GM12878 (cell line): ENCODE data around the gene ABCB8. TPM values are rescaled to one million over a fixed set of nuclear protein-coding genes. Genes with fewer than 3 reads are reported as not detected.

Experiments
- ATAC-seq: fragments of 200-7000 bp; cut with Tn5 transposase; 3 replicates; pipeline ENCODE4 v1.9.1; 2020; ENCODE audit warnings: mild to moderate bottlenecking, moderate library complexity
- BruUV-seq: library from RNA; stranded (reverse); fragments of 400-500 nt; replicated peaks from 2 replicates; lab custom pipeline; 2021; lab: Mats Ljungman, UMichigan
- CTCF ChIA-PET: fragments of 300-600 bp; sonication (Branson Sonifier 250); formaldehyde crosslinking; extraction: SDS; loops from one replicate; lab custom pipeline; 2021; ENCODE audit warnings: inconsistent platforms; lab: Yijun Ruan, JAX
- POLR2A ChIA-PET: fragments of 350-600 bp; formaldehyde crosslinking; extraction: SDS; loops from one replicate; lab custom pipeline; 2021; ENCODE audit warnings: inconsistent platforms; lab: Charles Lee
- RAD21 ChIA-PET: fragments of 300-600 bp; sonication (Branson Sonifier 250); formaldehyde crosslinking; loops from one replicate; lab custom pipeline; 2023; ENCODE audit warnings: antibody characterized with exemption; ENCODE audit not compliant: unreplicated experiment; lab: Charles Lee
- SMC1A ChIA-PET: fragments of 300-600 bp; sonication (Branson Sonifier 250); formaldehyde crosslinking; loops from one replicate; lab custom pipeline; 2023; ENCODE audit not compliant: unreplicated experiment, uncharacterized antibody; lab: Charles Lee
- DNase-seq: peaks from one replicate; pipeline ENCODE4 v3.0.0-alpha.2; 2011; ENCODE audit warnings: low read depth, low spot score
- FAIRE-seq: peaks from 3 replicates; lab custom pipeline; 2011; peaks lifted over from hg19 to GRCh38; lab: Jason Lieb, UNC
- H2AFZ ChIP-seq: 2 replicates; pipeline ENCODE4 v1.6.0; 2011; ENCODE audit warnings: low read depth, low read length, control low read depth; ENCODE audit not compliant: control insufficient read depth
- H3K27ac ChIP-seq: 2 replicates; pipeline ENCODE4 v1.5.1; 2011; ENCODE audit warnings: control low read depth; ENCODE audit not compliant: control insufficient read depth, insufficient read depth
- H3K27me3 ChIP-seq, 2 experiments: replicated peaks in 1 of 2; 2 replicates each; pipeline versions ENCODE4 v1.6.0 to v1.6.1; 2011; ENCODE audit warnings: low read length in 1 of 2; ENCODE audit not compliant: control insufficient read depth in 2 of 2, insufficient read depth in 2 of 2
- H3K36me3 ChIP-seq, 2 experiments: 2 replicates each; pipeline ENCODE4 v1.5.1; 2011; ENCODE audit warnings: low read length in 1 of 2; ENCODE audit not compliant: control insufficient read depth in 2 of 2, insufficient read depth in 2 of 2
- H3K4me1 ChIP-seq: 2 replicates; pipeline ENCODE4 v1.6.1; 2011; ENCODE audit warnings: mild to moderate bottlenecking, low read length, moderate library complexity, mixed read lengths; ENCODE audit not compliant: control insufficient read depth, insufficient read depth
- H3K4me2 ChIP-seq: 2 replicates; pipeline ENCODE4 v1.6.0; 2011; ENCODE audit warnings: control low read depth; ENCODE audit not compliant: control insufficient read depth, insufficient read depth
- H3K4me3 ChIP-seq: fragments of 200-600 bp; sonication (generic); 2 replicates; pipeline ENCODE4 v1.5.1; 2016
- H3K79me2 ChIP-seq: 2 replicates; pipeline ENCODE4 v1.6.0; 2011; ENCODE audit warnings: low read length; ENCODE audit not compliant: control insufficient read depth, insufficient read depth
- H3K9ac ChIP-seq: 2 replicates; pipeline ENCODE4 v1.8.0; 2011; ENCODE audit warnings: low read length, control low read depth, mixed read lengths; ENCODE audit not compliant: control insufficient read depth, insufficient read depth
- H3K9me3 ChIP-seq: replicated peaks from 3 replicates; pipeline ENCODE4 v1.5.1; 2011; ENCODE audit warnings: mild to moderate bottlenecking, low read length; ENCODE audit not compliant: control insufficient read depth, insufficient read depth
- H4K20me1 ChIP-seq: 2 replicates; pipeline ENCODE4 v1.6.0; 2011; ENCODE audit not compliant: control insufficient read depth, insufficient read depth
- BACH1 ChIP-seq: fragments of 450-650 bp; IDR thresholded peaks from 2 replicates; pipeline ENCODE4 v1.6.1; 2017; ENCODE audit warnings: mild to moderate bottlenecking, borderline replicate concordance
- BCLAF1 ChIP-seq: fragments of 450-650 bp; IDR thresholded peaks from 2 replicates; pipeline ENCODE4 v1.6.1; 2017; ENCODE audit warnings: antibody characterized with exemption, mild to moderate bottlenecking, moderate library complexity
- FOS ChIP-seq: IDR thresholded peaks from 3 replicates; pipeline ENCODE4 v1.6.1; 2011; ENCODE audit warnings: borderline replicate concordance; ENCODE audit not compliant: insufficient read length; ENCODE audit errors: extremely low read depth
- RBBP5 ChIP-seq: fragments of 200-600 bp; sonication (generic); conservative IDR thresholded peaks from 2 replicates; pipeline ENCODE4 v1.6.1; 2016
- RELB ChIP-seq: fragments of 450-650 bp; IDR thresholded peaks from 2 replicates; pipeline ENCODE4 v1.6.1; 2017; ENCODE audit warnings: low read depth, mild to moderate bottlenecking, moderate library complexity
- USF1 ChIP-seq: IDR thresholded peaks from 2 replicates; pipeline ENCODE4 v1.6.1; 2011; ENCODE audit warnings: borderline replicate concordance, low read depth, mild to moderate bottlenecking, moderate library complexity, mixed read lengths, low read length; ENCODE audit not compliant: insufficient read depth; ENCODE audit errors: extremely low read length
- WGBS: methylation state at CpG from one replicate; pipeline ENCODE4 v1.1.6; 2016; ENCODE audit warnings: low lambda C conversion rate; ENCODE audit not compliant: insufficient replicate concordance, insufficient coverage; ENCODE audit errors: missing lambda C conversion rate; 5-methylcytosine and 5-hydroxymethylcytosine counted together
- in situ Hi-C: fragments of 300-500 bp; cut with MboI; formaldehyde crosslinking; loops from 9 replicates; pipeline ENCODE4 v1.14.3; 2018; ENCODE audit warnings: mixed read lengths
- intact Hi-C: fragments of 100-400 bp; cut with micrococcal nuclease; formaldehyde crosslinking; loops from one replicate; pipeline ENCODE4 v1.14.2; 2022; ENCODE audit not compliant: unreplicated experiment
- polyA plus RNA-seq, 11 experiments: library from polyadenylated mRNA; depleted of rRNA in 4 of 11; unstranded in 6 of 11; stranded (reverse) in 5 of 11; fragments of >200 nt; fragmentation: Nextera tagmentation in 4 of 11; fragmentation: Illumina TruSeq in 1 of 11; extraction: Ambion mirVana in 4 of 11; extraction: Trizol in 1 of 11; gene quantifications; 1 replicate in 1 of 11; 2 replicates in 10 of 11; pipeline versions ENCODE4 v1.2.1 to v1.2.3, GENCODE V29; 2011 to 2016; ENCODE audit warnings: inconsistent platforms in 2 of 11, missing spikeins in 2 of 11, low read depth in 1 of 11
- total RNA-seq, 4 experiments: library from RNA; depleted of rRNA in 3 of 4; stranded (reverse); fragments of >200 nt in 3 of 4; fragmentation: Illumina TruSeq in 1 of 4; extraction: Trizol in 1 of 4; gene quantifications; 2 replicates each; pipeline versions ENCODE4 v1.2.1 to v1.2.3, GENCODE V29; 2013 to 2021

Gene ABCB8
- total and polyA plus RNA-seq, 10 of the 15 experiments (the other 5 are each of a cell fraction or from before 2014, with no cell fraction given) = 0.77 to 34.8 (median 18.9) TPM

- TF ChIP-seq BCLAF1 = no peak
- TF ChIP-seq BACH1 = no peak
- TF ChIP-seq, all 136 proteins: peak for 0
Observed at GRCh38 chr7:151069841-151070573, 41.8 kb downstream of the ABCB8 start (continued).

GRCh38 chr7:151070574-151070960 lies 42.3 kb downstream of the ABCB8 start:
- Histone ChIP-seq H2AFZ (no peak overlapping the region), H3K9me3 (no peaks in the 10 kb centered on the region), H4K20me1 (no peaks in the 10 kb centered on the region), H3K4me3 (no peak overlapping the region), H3K4me2 (no peak overlapping the region), H3K4me1 (no peaks in the 10 kb centered on the region), H3K27me3 (no peaks in the 10 kb centered on the region), H3K27ac (no peak overlapping the region), H3K36me3 (peaks cover 11 to 30% of the 10 kb centered on the region in 2 experiments; a peak in 3 of 4 replicates), H3K9ac (no peak overlapping the region), H3K79me2 (no peaks in the 10 kb centered on the region)
- in situ Hi-C loops = no loop called here
- ChIA-PET RAD21 (no interaction called here), SMC1A (no interaction called here), CTCF (no interaction called here), POLR2A (no interaction called here)
- TF ChIP-seq RELB (no peak), RBBP5 (no peak), USF1 (no peak), FOS (no peak)
- ATAC-seq (no peak), DNase-seq (no peak), FAIRE-seq (no peak)
- intact Hi-C loops = no loop called here
- WGBS = 95% methylated on average over 15 of the region's 15 CpGs
- no TSS peak for BruUV-seq
